ENCODE data around the gene ERFE.
"Not testable (repeated sequence)": the region's sequence is repeated elsewhere in the genome, so short reads cannot be mapped to it uniquely, and the experiment has no call there.

GRCh38 chr2:238171072-238171431 lies 12.3 kb downstream of the ERFE start:
- TF ChIP-seq, protein P1, sequence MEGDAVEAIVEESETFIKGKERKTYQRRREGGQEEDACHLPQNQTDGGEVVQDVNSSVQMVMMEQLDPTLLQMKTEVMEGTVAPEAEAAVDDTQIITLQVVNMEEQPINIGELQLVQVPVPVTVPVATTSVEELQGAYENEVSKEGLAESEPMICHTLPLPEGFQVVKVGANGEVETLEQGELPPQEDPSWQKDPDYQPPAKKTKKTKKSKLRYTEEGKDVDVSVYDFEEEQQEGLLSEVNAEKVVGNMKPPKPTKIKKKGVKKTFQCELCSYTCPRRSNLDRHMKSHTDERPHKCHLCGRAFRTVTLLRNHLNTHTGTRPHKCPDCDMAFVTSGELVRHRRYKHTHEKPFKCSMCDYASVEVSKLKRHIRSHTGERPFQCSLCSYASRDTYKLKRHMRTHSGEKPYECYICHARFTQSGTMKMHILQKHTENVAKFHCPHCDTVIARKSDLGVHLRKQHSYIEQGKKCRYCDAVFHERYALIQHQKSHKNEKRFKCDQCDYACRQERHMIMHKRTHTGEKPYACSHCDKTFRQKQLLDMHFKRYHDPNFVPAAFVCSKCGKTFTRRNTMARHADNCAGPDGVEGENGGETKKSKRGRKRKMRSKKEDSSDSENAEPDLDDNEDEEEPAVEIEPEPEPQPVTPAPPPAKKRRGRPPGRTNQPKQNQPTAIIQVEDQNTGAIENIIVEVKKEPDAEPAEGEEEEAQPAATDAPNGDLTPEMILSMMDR (IDR thresholded peaks at IDR 0.05): not testable (repeated sequence)
- not testable (repeated sequence) for TF ChIP-seq POLR2A (IDR thresholded peaks at IDR 0.05)
